ENCODE data around the gene FUT9. TPM values are rescaled to one million over a fixed set of nuclear protein-coding genes. Genes with fewer than 3 reads are reported as not detected.

FUT9 gene
- total RNA-seq: 97.0 TPM

GRCh38 chr6:96015518-96016333, at the start of gene FUT9:
TSS of gene FUT9 (plus strand) at chr6:96015974. CDS start at chr6:96203156, 187,182 bp downstream.
- DNase-seq: peak; percentile 90

GRCh38 chr6:95967594-95967993, 48.2 kb upstream of the FUT9 start:
- DNase-seq: no peak

- no peak for DNase-seq
Measured at GRCh38 chr6:95973976-95974375, 41.8 kb upstream of the FUT9 start.

- DNase-seq: no peak
Measured at GRCh38 chr6:95978230-95978629, 37.5 kb upstream of the FUT9 start.

- DNase-seq: no peak
Measured at GRCh38 chr6:95991906-95992305, 23.9 kb upstream of the FUT9 start.

- no peak for DNase-seq
Measured at GRCh38 chr6:95994151-95994550, 21.6 kb upstream of the FUT9 start.

GRCh38 chr6:95998133-95998532, 17.6 kb upstream of the FUT9 start:
- DNase-seq: no peak

GRCh38 chr6:96001891-96002575, 13.7 kb upstream of the FUT9 start:
- no peak for DNase-seq

- DNase-seq: no peak
Measured at GRCh38 chr6:96002576-96002910, 13.2 kb upstream of the FUT9 start.

GRCh38 chr6:96002912-96003311, 12.9 kb upstream of the FUT9 start:
- no peak for DNase-seq

GRCh38 chr6:96007663-96008062, 8.1 kb upstream of the FUT9 start:
- DNase-seq: no peak

- no peak for DNase-seq
Measured at GRCh38 chr6:96013531-96013930, 2.2 kb upstream of the FUT9 start.

- peak; percentile 79 for DNase-seq
Measured at GRCh38 chr6:96014846-96015517, 792 bp upstream of the FUT9 start.

- DNase-seq: no peak
Measured at GRCh38 chr6:96016334-96017069, 728 bp downstream of the FUT9 start.

- no peak for DNase-seq
Measured at GRCh38 chr6:96017070-96017359, 1.2 kb downstream of the FUT9 start.

- no peak for DNase-seq
Measured at GRCh38 chr6:96022225-96022624, 6.5 kb downstream of the FUT9 start.

- no peak for DNase-seq
Measured at GRCh38 chr6:96032661-96033060, 16.9 kb downstream of the FUT9 start.

GRCh38 chr6:96051555-96051954, 35.8 kb downstream of the FUT9 start:
- DNase-seq: no peak

GRCh38 chr6:96058082-96058481, 42.3 kb downstream of the FUT9 start:
- DNase-seq: no peak

- no peak for DNase-seq
Measured at GRCh38 chr6:96059586-96059985, 43.8 kb downstream of the FUT9 start.

- no peak for DNase-seq
Measured at GRCh38 chr6:96060249-96060648, 44.5 kb downstream of the FUT9 start.

- no peak for DNase-seq
Measured at GRCh38 chr6:96065213-96065612, 49.4 kb downstream of the FUT9 start.

GRCh38 chr6:96066376-96066775, 50.6 kb downstream of the FUT9 start:
- DNase-seq: no peak

Measured in occipital lobe (tissue), 2 donors.